GM12865 (cell line): ENCODE measurements around the gene EGFL6.
"Not testable (repeated sequence)": the region's sequence is repeated elsewhere in the genome, so short reads cannot be mapped to it uniquely, and the experiment has no call there.

Source experiments
- DNase-seq: peaks from one replicate; pipeline ENCODE4 v3.0.0; 2010; ENCODE audit warnings: low read depth
- H3K4me3 ChIP-seq: 2 replicates; pipeline ENCODE4 v1.5.1; 2011; ENCODE audit warnings: mild to moderate bottlenecking, low read depth, low read length, control low read depth
- TF ChIP-seq, protein P1 (sequence below): IDR thresholded peaks from 2 replicates; pipeline ENCODE4 v1.5.1; 2011; ENCODE audit warnings: low read length, control low read depth, low read depth, inconsistent platforms; ENCODE audit not compliant: insufficient read depth; ENCODE audit errors: missing control alignments

The EGFL6 gene

DNA sequence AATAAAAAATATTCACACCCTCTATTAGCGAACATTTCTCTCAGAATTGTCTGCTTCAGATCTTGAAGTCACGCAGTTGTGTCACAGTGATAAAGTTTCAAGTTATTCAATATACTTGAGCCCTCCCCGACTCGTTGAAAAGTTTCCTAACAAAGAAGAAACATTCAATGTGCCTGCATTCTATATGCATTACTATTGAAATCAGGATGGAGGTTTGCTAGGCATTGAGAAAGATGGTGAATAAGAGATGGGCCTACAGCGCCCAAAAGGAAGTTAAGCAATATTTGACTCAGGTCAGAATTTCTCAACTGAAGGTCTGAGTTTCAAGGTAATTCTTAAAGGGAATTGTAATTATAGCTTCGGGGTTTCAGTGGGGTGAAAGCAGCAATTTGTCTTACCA lies 89.7 kb downstream of the EGFL6 start:
- no peak overlapping the region for H3K4me3 ChIP-seq
- no peak for DNase-seq
- TF ChIP-seq, protein P1, sequence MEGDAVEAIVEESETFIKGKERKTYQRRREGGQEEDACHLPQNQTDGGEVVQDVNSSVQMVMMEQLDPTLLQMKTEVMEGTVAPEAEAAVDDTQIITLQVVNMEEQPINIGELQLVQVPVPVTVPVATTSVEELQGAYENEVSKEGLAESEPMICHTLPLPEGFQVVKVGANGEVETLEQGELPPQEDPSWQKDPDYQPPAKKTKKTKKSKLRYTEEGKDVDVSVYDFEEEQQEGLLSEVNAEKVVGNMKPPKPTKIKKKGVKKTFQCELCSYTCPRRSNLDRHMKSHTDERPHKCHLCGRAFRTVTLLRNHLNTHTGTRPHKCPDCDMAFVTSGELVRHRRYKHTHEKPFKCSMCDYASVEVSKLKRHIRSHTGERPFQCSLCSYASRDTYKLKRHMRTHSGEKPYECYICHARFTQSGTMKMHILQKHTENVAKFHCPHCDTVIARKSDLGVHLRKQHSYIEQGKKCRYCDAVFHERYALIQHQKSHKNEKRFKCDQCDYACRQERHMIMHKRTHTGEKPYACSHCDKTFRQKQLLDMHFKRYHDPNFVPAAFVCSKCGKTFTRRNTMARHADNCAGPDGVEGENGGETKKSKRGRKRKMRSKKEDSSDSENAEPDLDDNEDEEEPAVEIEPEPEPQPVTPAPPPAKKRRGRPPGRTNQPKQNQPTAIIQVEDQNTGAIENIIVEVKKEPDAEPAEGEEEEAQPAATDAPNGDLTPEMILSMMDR: no peak

DNA sequence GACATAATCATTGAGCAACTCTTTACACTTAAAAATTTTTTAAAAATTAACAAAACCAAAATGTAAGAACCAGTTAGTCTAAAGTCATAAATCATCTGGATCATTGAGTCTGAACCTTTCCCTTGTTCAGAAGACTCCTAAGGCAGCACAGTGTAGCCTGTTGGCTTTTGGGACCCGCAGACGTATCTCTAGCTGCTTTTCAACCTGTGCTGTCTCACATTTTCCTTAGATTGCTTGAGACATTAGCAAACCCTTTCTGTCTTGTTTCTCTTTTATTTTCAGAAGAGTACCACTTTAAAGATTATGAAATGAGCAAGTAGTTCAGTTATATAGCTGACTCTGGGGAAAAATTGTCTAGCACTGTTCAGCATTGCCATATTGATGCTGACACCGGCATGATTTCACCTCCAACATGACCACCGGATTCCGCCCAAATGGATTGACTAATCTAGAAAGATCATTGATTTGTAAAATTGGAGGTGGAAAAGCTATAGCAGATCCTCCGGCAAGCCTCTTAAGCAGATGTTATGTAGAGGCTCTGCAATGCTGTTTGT lies 92.4 kb downstream of the EGFL6 start:
- TF ChIP-seq, protein P1: no peak
- DNase-seq: no peak
- peak overlapping the region; percentile 22; the same call in 1 of the 2 replicates for H3K4me3 ChIP-seq

DNA sequence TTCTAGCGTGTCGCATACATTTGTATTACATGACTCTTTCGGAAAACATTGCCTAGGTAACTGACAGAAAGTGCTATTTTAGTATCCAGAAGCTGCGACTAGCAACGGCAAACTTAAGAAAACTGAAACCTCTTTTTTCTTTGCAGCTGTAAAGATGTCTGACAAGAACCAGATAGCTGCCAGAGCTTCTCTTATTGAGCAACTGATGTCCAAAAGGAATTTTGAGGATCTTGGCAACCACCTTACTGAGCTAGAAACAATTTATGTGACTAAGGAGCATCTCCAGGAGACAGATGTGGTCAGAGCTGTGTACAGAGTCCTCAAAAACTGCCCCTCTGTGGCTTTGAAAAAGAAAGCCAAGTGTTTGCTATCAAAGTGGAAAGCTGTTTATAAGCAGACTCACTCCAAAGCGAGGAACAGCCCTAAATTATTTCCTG lies 93.0 kb downstream of the EGFL6 start:
- H3K4me3 ChIP-seq: peak overlapping the region; percentile 22
- TF ChIP-seq, protein P1: no peak
- DNase-seq: peak; percentile 64

- no peak for DNase-seq
- TF ChIP-seq, protein P1: no peak
- no peak overlapping the region for H3K4me3 ChIP-seq
These were observed 94.6 kb downstream of the EGFL6 start for GRCh38 chrX:13664020-13664419.

DNA sequence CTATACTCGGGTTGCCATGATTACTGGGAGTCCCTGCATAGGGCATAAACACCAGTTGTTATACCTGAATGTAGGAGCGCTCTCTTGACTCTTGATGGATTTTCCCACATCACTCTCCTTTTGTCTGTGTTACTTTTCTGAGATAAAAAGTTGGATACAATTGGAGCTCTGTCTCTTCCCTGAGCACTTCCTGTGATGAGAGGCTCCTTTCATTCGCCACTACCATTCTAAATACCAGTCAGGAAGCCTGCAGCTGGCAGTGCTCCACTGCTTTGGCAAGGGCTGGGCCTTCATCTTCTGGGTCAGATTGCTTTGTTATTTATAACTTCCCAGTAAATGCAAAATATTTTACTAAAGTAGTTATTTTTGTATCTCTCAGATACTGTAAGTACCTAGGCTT lies 97.4 kb downstream of the EGFL6 start:
- TF ChIP-seq, protein P1: no peak
- DNase-seq: no peak
- H3K4me3 ChIP-seq: no peak overlapping the region

- no peak overlapping the region for H3K4me3 ChIP-seq
- TF ChIP-seq, protein P1: no peak
- DNase-seq: no peak
These were observed 98.5 kb downstream of the EGFL6 start for GRCh38 chrX:13667919-13668318.

DNA sequence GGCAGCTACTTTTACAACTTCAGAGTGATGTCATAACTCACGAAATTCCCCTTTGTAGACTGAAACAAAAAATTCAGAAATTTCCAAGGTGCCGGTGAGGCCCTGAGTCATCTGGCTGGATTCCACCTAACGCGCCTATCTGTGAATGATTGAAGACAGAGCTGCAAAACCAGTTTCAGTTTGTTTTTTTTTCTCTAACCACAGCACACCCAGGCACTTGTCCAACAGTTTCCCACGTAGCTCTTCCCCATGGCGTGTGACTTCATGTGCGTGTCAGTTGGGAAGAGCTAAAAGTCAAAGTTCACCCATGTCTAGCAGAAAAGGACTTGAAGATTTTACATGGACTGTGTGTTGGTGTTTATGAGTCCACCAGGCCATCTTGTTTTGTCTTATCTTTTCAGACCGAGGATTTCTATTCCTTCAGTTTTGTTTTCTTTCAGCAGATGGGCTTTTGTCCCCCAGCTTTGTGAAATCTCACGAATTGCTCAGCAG lies 99.9 kb downstream of the EGFL6 start:
- H3K4me3 ChIP-seq: peak overlapping the region; percentile 50
- TF ChIP-seq, protein P1: no peak
- DNase-seq: peak; percentile 89

DNA sequence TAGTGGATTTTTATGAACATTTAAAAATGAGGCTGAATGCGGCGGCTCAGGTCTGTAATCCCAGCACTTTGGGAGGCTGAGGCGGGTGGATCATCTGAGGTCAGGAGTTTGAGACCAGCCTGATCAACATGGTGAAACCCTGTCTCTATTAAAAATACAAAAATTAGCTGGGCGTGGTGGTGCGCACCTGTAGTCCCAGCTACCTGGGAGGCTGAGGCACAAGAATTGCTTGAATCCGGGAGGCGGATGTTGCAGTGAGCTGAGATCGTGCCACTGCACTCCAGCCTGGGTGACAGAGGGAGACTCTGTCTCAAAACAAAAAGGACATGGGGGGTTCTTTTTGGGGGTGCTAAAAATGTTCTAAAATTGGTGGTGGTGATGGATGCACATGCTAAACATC lies 100.4 kb downstream of the EGFL6 start:
- not testable (repeated sequence) for DNase-seq
- peak overlapping the region; percentile 50 for H3K4me3 ChIP-seq
